K562 (cell line): ENCODE data around the gene GPR108. TPM values are rescaled to one million over a fixed set of nuclear protein-coding genes. Genes with fewer than 3 reads are reported as not detected.

ENCODE experiments used
- ATF3 ChIP-seq, 2 experiments: fragments of 450-650 bp in 1 of 2; sonication (generic) in 1 of 2; formaldehyde crosslinking in 1 of 2; IDR thresholded peaks in 1 of 2; conservative IDR thresholded peaks in 1 of 2; 2 replicates each; pipeline versions ENCODE4 v1.6.1 to v1.8.1; 2016 to 2023; ENCODE audit warnings: mild to moderate bottlenecking in 2 of 2, moderate library complexity in 2 of 2, inconsistent platforms in 1 of 2, missing genetic modification reagents in 1 of 2
- CTBP1 ChIP-seq: fragments of 450-650 bp; IDR thresholded peaks from 2 replicates; pipeline ENCODE4 v1.6.1; 2016; ENCODE audit warnings: borderline replicate concordance
- ETV5 ChIP-seq: sonication (generic); formaldehyde crosslinking; IDR thresholded peaks from 2 replicates; pipeline ENCODE4 v1.4.0; 2020; ENCODE audit warnings: low read depth, mild to moderate bottlenecking, missing genetic modification reagents
- FOSL1 ChIP-seq: fragments of 200-800 bp; sonication (Bioruptor generic); conservative IDR thresholded peaks from 2 replicates; pipeline ENCODE4 v1.6.1; 2016; ENCODE audit warnings: missing genetic modification characterization, missing compliant biosample characterization
- GABPB1 ChIP-seq: sonication (generic); formaldehyde crosslinking; IDR thresholded peaks from 2 replicates; pipeline ENCODE4 v1.8.0; 2022; ENCODE audit warnings: mild to moderate bottlenecking, missing genetic modification reagents
- HDAC1 ChIP-seq, 2 experiments: fragments of 450-650 bp; IDR thresholded peaks; 2 replicates each; pipeline ENCODE4 v1.6.1; 2016 to 2017; ENCODE audit warnings: inconsistent platforms in 1 of 2, mild to moderate bottlenecking in 1 of 2, moderate library complexity in 1 of 2
- HDAC2 ChIP-seq: fragments of 450-650 bp; IDR thresholded peaks from 2 replicates; pipeline ENCODE4 v1.6.1; 2016; ENCODE audit warnings: mild to moderate bottlenecking
- IRF2 ChIP-seq: sonication (generic); formaldehyde crosslinking; IDR thresholded peaks from 2 replicates; pipeline ENCODE4 v1.8.1; 2022; ENCODE audit warnings: mild to moderate bottlenecking, missing genetic modification reagents
- KDM5B ChIP-seq: fragments of 200-600 bp; sonication (generic); IDR thresholded peaks from 2 replicates; pipeline ENCODE4 v1.6.1; 2012; ENCODE audit warnings: low read depth, mild to moderate bottlenecking, moderate library complexity, low read length, control low read depth, inconsistent platforms; ENCODE audit not compliant: insufficient replicate concordance
- MCM5 ChIP-seq: fragments of 450-650 bp; IDR thresholded peaks from 2 replicates; pipeline ENCODE4 v1.6.1; 2016; ENCODE audit warnings: low read depth
- ZBTB40 ChIP-seq, 2 experiments: fragments of 450-650 bp in 1 of 2; sonication (generic) in 1 of 2; formaldehyde crosslinking in 1 of 2; IDR thresholded peaks; 2 replicates each; pipeline versions ENCODE4 v1.7.1 to v1.9.0; 2016 to 2022; ENCODE audit warnings: inconsistent platforms in 1 of 2, mild to moderate bottlenecking in 1 of 2, missing genetic modification reagents in 1 of 2
- ZBTB7A ChIP-seq: IDR thresholded peaks from 2 replicates; pipeline ENCODE4 v1.6.1; 2011; ENCODE audit warnings: low read depth, mild to moderate bottlenecking, low read length, moderate library complexity, borderline replicate concordance; ENCODE audit not compliant: control insufficient read depth
- polyA plus RNA-seq, 8 experiments: library from polyadenylated mRNA; depleted of rRNA in 4 of 8; stranded (reverse) in 5 of 8; unstranded in 3 of 8; fragments of >200 nt; fragmentation: Nextera tagmentation in 2 of 8; fragmentation: Illumina TruSeq in 1 of 8; extraction: Ambion mirVana in 2 of 8; extraction: Trizol in 1 of 8; gene quantifications; 2 replicates each; pipeline versions ENCODE4 v1.2.1 to v1.2.3, GENCODE V29; 2011 to 2014; ENCODE audit warnings: inconsistent platforms in 1 of 8, missing spikeins in 1 of 8
- total RNA-seq, 7 experiments: library from RNA; depleted of rRNA in 6 of 7; stranded (reverse); fragments of >200 nt in 6 of 7; fragmentation: Illumina TruSeq in 2 of 7; extraction: Trizol in 2 of 7; gene quantifications; 2 replicates each; pipeline versions ENCODE4 v1.2.1 to v1.2.3, GENCODE V29; 2011 to 2021; ENCODE audit warnings: low replicate concordance in 1 of 7
- TF ChIP-seq, protein P1 (sequence below): fragments of 450-650 bp; IDR thresholded peaks from 2 replicates; pipeline ENCODE4 v1.6.1; 2016
- TF ChIP-seq, protein P2 (sequence below): fragments of 200-800 bp; sonication (Bioruptor generic); IDR thresholded peaks from 2 replicates; pipeline ENCODE4 v1.6.1; 2017; ENCODE audit warnings: missing genetic modification characterization, missing compliant biosample characterization

The GPR108 gene
- total and polyA plus RNA-seq, 9 of the 15 experiments (the other 6 are each of a cell fraction or from before 2014, with no cell fraction given): 2.4 to 33.2 (median 24.4) TPM

GRCh38 chr19:6734096-6734696, 3.2 kb downstream of the GPR108 start (continued):
- TF ChIP-seq ZBTB40 (IDR thresholded peaks at IDR 0.05) (peak; percentile 61), ZBTB40 (CRISPR knock-in tag; IDR thresholded peaks at IDR 0.05) (no peak), GABPB1 (CRISPR knock-in tag) (peak; percentile 77), IRF2 (no peak), MCM5 (no peak), KDM5B (no peak), CTBP1 (0 out of 2 replicates have a peak, but pooled peaks have one; percentile 29), ATF3 (IDR thresholded peaks at IDR 0.05) (peak; percentile 19; the same call in 1 of the 2 replicates), ATF3 (CRISPR knock-in tag; conservative IDR thresholded peaks at IDR 0.05) (no peak), ETV5 (CRISPR knock-in tag) (peak; percentile 83), HDAC2 (peak; percentile 15; the same call in 1 of the 2 replicates), FOSL1 (tag) (peak; percentile 55), HDAC1 (IDR thresholded peaks at IDR 0.05) (peak in 1 of 2 experiments; percentile 56; a peak in 2 of 4 replicates), ZBTB7A (peak; percentile 54; the same call in 1 of the 2 replicates)
- TF ChIP-seq, protein P1, sequence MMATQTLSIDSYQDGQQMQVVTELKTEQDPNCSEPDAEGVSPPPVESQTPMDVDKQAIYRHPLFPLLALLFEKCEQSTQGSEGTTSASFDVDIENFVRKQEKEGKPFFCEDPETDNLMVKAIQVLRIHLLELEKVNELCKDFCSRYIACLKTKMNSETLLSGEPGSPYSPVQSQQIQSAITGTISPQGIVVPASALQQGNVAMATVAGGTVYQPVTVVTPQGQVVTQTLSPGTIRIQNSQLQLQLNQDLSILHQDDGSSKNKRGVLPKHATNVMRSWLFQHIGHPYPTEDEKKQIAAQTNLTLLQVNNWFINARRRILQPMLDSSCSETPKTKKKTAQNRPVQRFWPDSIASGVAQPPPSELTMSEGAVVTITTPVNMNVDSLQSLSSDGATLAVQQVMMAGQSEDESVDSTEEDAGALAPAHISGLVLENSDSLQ: 0 out of 2 replicates have a peak, but pooled peaks have one; percentile 17
- TF ChIP-seq, protein P2, sequence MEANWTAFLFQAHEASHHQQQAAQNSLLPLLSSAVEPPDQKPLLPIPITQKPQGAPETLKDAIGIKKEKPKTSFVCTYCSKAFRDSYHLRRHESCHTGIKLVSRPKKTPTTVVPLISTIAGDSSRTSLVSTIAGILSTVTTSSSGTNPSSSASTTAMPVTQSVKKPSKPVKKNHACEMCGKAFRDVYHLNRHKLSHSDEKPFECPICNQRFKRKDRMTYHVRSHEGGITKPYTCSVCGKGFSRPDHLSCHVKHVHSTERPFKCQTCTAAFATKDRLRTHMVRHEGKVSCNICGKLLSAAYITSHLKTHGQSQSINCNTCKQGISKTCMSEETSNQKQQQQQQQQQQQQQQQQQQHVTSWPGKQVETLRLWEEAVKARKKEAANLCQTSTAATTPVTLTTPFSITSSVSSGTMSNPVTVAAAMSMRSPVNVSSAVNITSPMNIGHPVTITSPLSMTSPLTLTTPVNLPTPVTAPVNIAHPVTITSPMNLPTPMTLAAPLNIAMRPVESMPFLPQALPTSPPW (CRISPR knock-in tag): peak; percentile 39
